Measurements from ENCODE around the gene GOPC. TPM values are rescaled to one million over a fixed set of nuclear protein-coding genes. Genes with fewer than 3 reads are reported as not detected.

The GOPC gene
- total RNA-seq, 2 experiments from 2014 or later: 14.8 to 16.1 TPM

DNA sequence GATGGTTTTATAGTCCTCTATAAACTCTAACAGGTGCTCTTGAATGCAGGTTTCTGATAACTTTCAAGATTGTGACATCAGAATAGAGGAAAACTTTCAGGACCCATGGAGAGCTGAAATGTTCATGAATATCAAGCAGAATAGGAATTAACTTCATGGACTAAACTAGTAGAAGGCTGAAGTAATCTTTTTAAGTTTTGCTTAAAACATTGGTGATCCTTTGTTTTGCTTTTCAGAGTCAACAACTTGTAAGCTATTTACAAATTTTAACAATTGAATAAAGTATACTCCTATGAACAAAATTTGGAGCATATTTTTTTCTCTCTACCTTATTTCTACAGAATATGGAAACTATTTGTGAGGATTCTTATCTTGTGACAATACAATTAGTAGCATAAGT lies 25.2 kb upstream of the GOPC start:
- POLR2A ChIA-PET: no interaction called here
- H3K27ac Mint-ChIP-seq: no peak overlapping the region
- intact Hi-C loops (cut with micrococcal nuclease): no loop called here

DNA sequence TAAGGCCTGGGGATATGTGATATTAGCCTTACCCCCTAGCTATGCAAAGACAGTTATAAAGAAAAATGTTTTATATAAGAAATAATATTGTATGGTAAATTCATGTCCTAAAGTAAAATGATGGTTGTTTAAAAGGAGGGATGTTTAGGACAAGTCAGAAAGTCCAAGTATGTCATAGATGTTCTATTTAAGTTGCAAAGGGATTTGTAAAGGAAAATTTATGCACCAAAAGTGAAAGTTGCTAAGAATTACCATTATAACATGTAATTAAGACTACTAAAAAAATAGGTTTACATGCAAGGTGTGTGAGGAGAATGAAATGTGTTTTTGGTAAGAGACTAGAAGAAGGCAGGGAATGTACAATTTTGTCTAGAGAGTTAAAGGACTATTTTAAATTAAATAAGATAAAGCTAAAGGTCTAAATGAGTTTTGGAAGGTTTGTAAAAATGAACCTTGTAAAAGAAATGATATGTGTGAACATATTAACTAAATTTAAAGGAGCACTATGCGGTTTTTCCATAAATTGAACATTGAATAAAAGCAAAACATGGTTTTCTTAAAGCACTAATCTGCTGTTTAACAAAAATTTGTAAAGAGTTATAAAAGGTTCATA lies 22.7 kb upstream of the GOPC start:
- DNase-seq: no peak
- ATAC-seq: no peak
- intact Hi-C loops (cut with micrococcal nuclease): no loop called here
- POLR2A ChIA-PET: no interaction called here
- Mint-ChIP-seq H3K4me1 (ENCODE audit: low read depth) (no peaks in the 10 kb centered on the region), H3K36me3 (ENCODE audit: low read depth) (peaks cover 4% of the 10 kb centered on the region), H3K9me3 (peaks cover 17% of the 10 kb centered on the region), H3K4me3 (no peak overlapping the region), H3K27ac (no peak overlapping the region), H3K27me3 (peaks cover 2% of the 10 kb centered on the region)
- CTCF ChIA-PET: interaction anchor here (2.6 kb wide), 1 partner anchor 20 kb away, joined by 10 read pairs; no protein-coding TSS in a partner anchor
- TF ChIP-seq, protein P1, sequence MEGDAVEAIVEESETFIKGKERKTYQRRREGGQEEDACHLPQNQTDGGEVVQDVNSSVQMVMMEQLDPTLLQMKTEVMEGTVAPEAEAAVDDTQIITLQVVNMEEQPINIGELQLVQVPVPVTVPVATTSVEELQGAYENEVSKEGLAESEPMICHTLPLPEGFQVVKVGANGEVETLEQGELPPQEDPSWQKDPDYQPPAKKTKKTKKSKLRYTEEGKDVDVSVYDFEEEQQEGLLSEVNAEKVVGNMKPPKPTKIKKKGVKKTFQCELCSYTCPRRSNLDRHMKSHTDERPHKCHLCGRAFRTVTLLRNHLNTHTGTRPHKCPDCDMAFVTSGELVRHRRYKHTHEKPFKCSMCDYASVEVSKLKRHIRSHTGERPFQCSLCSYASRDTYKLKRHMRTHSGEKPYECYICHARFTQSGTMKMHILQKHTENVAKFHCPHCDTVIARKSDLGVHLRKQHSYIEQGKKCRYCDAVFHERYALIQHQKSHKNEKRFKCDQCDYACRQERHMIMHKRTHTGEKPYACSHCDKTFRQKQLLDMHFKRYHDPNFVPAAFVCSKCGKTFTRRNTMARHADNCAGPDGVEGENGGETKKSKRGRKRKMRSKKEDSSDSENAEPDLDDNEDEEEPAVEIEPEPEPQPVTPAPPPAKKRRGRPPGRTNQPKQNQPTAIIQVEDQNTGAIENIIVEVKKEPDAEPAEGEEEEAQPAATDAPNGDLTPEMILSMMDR (IDR thresholded peaks at IDR 0.05): no peak

More for the DNA sequence above, 25.2 kb upstream of the GOPC start:
- Mint-ChIP-seq H3K27me3 (peaks cover 4% of the 10 kb centered on the region), H3K9me3 (peaks cover 17% of the 10 kb centered on the region), H3K36me3 (ENCODE audit: low read depth) (peaks cover 4% of the 10 kb centered on the region), H3K4me3 (no peak overlapping the region), H3K4me1 (ENCODE audit: low read depth) (no peaks in the 10 kb centered on the region)
- DNase-seq: no peak
- ATAC-seq: no peak
- CTCF ChIA-PET: no interaction called here
- TF ChIP-seq, protein P1 (IDR thresholded peaks at IDR 0.05): no peak

DNA sequence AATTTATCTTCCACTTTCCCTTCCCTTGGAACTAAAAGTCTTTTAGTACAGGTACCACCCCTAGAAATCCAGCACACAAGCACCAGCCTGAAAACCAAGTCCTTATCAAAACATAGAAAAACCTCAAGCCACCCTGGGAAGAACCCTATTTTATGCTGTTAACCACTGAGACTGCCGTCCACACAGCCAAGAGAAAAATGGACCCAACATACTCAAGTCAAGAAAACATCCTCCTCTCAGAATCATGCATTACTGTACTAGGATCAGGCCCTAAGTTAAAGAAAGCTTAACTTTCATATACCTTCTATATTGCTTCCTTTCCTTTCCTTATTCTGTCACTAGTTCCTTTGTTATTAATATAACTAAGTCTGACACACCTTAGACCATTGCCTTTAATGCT lies 16.9 kb upstream of the GOPC start:
- CTCF ChIA-PET: no interaction called here
- DNase-seq (no peak), ATAC-seq (no peak)
- Mint-ChIP-seq H3K36me3 (ENCODE audit: low read depth) (peaks cover 4% of the 10 kb centered on the region), H3K27ac (peak overlapping the region; percentile 0), H3K27me3 (no peaks in the 10 kb centered on the region), H3K9me3 (peaks cover 19% of the 10 kb centered on the region), H3K4me1 (ENCODE audit: low read depth) (peaks cover 24% of the 10 kb centered on the region), H3K4me3 (no peak overlapping the region)
- TF ChIP-seq, protein P1 (IDR thresholded peaks at IDR 0.05): no peak
- intact Hi-C loops (cut with micrococcal nuclease): no loop called here
- POLR2A ChIA-PET: no interaction called here

DNA sequence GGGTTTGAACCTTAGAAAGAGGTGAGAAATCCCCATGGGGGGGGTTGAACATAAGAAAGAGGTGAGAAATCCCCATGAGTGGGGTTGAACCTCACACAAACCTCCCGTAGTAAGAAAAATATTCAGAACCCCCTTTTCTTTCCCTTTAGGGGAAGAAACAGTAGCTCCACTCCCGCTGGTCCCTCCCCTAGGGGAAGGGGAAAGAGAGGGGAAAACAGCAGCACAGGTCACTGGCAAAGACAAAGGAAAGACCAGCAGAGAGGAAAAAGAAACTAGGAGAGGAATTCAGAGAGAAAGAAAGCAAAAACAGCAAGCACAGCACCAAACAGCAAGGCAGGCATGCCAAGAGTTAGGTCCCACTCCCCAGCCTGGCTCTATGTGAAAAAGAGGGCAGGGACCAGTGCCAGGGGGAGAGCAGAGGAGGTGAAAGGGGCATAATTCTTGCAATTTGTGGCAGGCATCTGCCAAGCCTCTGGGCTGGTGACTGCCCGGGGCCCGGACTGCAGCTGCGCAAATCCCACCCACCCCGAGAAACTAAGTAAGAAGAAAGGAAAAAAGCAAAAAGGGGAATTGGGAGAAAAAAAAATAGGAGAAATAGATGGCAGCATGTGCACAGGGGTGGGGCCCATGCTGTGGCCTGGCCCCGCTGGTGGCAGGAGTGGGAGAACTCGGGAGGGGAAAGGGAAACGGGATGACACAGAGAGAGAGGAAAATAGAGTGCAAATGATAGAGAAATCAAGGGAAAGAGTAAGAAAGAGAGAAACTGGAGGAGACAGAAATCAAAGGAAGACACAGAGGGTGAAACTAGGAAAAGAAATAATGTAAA lies 15.1 kb upstream of the GOPC start:
- DNase-seq (no peak), ATAC-seq (no peak)
- intact Hi-C loops (cut with micrococcal nuclease): no loop called here
- POLR2A ChIA-PET: interaction anchor here (1.0 kb wide), 1 partner anchor 13 kb away, joined by 3 read pairs; no protein-coding TSS in a partner anchor
- TF ChIP-seq, protein P1 (IDR thresholded peaks at IDR 0.05): no peak
- H3K27ac Mint-ChIP-seq: peak overlapping the region; percentile 78
- H3K4me3 Mint-ChIP-seq: no peak overlapping the region
- CTCF ChIA-PET: no interaction called here
- peaks cover 30% of the 10 kb centered on the region for H3K4me1 Mint-ChIP-seq (ENCODE audit: low read depth)
- H3K27me3 Mint-ChIP-seq: no peaks in the 10 kb centered on the region
- peaks cover 4% of the 10 kb centered on the region for H3K36me3 Mint-ChIP-seq (ENCODE audit: low read depth)
- peaks cover 11% of the 10 kb centered on the region for H3K9me3 Mint-ChIP-seq

All from activated CD8-positive, alpha-beta T cell treated with anti-CD3 and anti-CD28 coated beads for 36 hours (primary cell).